IMR-90 (cell line): Measurements from ENCODE around the gene ELF5. TPM values are rescaled to one million over a fixed set of nuclear protein-coding genes. Genes with fewer than 3 reads are reported as not detected.

Source experiments
- ATAC-seq: fragments of 200-7000 bp; cut with Tn5 transposase; 2 replicates; pipeline ENCODE4 v1.9.1; 2020; ENCODE audit warnings: low read depth, mild to moderate bottlenecking, moderate library complexity
- BruUV-seq: library from RNA; stranded (reverse); fragments of 400-500 nt; replicated peaks from 2 replicates; lab custom pipeline; 2021; lab: Mats Ljungman, UMichigan
- CTCF ChIA-PET: fragments of 300-600 bp; formaldehyde crosslinking; extraction: SDS; loops from one replicate; lab custom pipeline; 2021; ENCODE audit warnings: antibody characterized with exemption; lab: Yijun Ruan, JAX
- POLR2A ChIA-PET: fragments of 300-600 bp; sonication (Branson Sonifier 250); formaldehyde crosslinking; loops from one replicate; lab custom pipeline; 2022; ENCODE audit warnings: antibody characterized with exemption; ENCODE audit not compliant: unreplicated experiment; lab: Charles Lee
- DNase-seq: peaks from one replicate; pipeline ENCODE4 v3.0.0; 2013
- H2AFZ ChIP-seq: replicated peaks from 2 replicates; pipeline ENCODE3; 2013; ENCODE audit warnings: low read length, mild to moderate bottlenecking; ENCODE audit not compliant: poor library complexity
- H2AK5ac ChIP-seq: 2 replicates; pipeline ENCODE4 v1.6.1; 2013; ENCODE audit warnings: low read depth, low read length, inconsistent platforms
- H2AK9ac ChIP-seq: replicated peaks from 2 replicates; pipeline ENCODE3; 2013; ENCODE audit warnings: mild to moderate bottlenecking, low read depth, low read length, moderate library complexity; ENCODE audit not compliant: poor library complexity
- H2BK120ac ChIP-seq: 2 replicates; pipeline ENCODE4 v1.6.1; 2013; ENCODE audit warnings: low read depth, low read length, inconsistent platforms
- H2BK15ac ChIP-seq: 3 replicates; pipeline ENCODE4 v1.6.1; 2013; ENCODE audit warnings: low read depth, low read length, inconsistent platforms
- H2BK20ac ChIP-seq: 2 replicates; pipeline ENCODE4 v1.6.1; 2013; ENCODE audit warnings: low read depth, mild to moderate bottlenecking, inconsistent platforms, low read length, moderate library complexity
- H2BK5ac ChIP-seq: 2 replicates; pipeline ENCODE4 v1.6.1; 2013; ENCODE audit warnings: mild to moderate bottlenecking, low read depth, low read length, inconsistent platforms; ENCODE audit not compliant: poor library complexity, severe bottlenecking
- H3K14ac ChIP-seq: replicated peaks from 2 replicates; pipeline ENCODE4 v1.6.1; 2013; ENCODE audit warnings: low read depth, low read length, inconsistent platforms
- H3K18ac ChIP-seq: 2 replicates; pipeline ENCODE4 v1.6.1; 2013; ENCODE audit warnings: low read depth, low read length, control low read depth
- H3K23ac ChIP-seq: 2 replicates; pipeline ENCODE4 v1.6.1; 2013; ENCODE audit warnings: low read depth, low read length, inconsistent platforms
- H3K27ac ChIP-seq: 2 replicates; pipeline ENCODE4 v1.5.1; 2013; ENCODE audit warnings: mild to moderate bottlenecking, control low read depth, low read length; ENCODE audit not compliant: insufficient read depth
- H3K27me3 ChIP-seq: 2 replicates; pipeline ENCODE4 v1.6.1; 2013; ENCODE audit warnings: low read length; ENCODE audit not compliant: control insufficient read depth, insufficient read depth
- H3K36me3 ChIP-seq: 2 replicates; pipeline ENCODE4 v1.6.1; 2013; ENCODE audit warnings: low read length, mixed read lengths; ENCODE audit not compliant: control insufficient read depth, insufficient read depth
- H3K4ac ChIP-seq: 2 replicates; pipeline ENCODE4 v1.6.1; 2013; ENCODE audit warnings: low read depth, low read length, inconsistent platforms
- H3K4me1 ChIP-seq: 2 replicates; pipeline ENCODE4 v1.6.1; 2013; ENCODE audit warnings: low read length, mixed read lengths; ENCODE audit not compliant: control insufficient read depth, insufficient read depth
- H3K4me2 ChIP-seq: 2 replicates; pipeline ENCODE4 v1.6.1; 2013; ENCODE audit warnings: low read depth, mild to moderate bottlenecking, control low read depth, low read length, moderate library complexity
- H3K4me3 ChIP-seq: 2 replicates; pipeline ENCODE4 v1.5.1; 2013; ENCODE audit warnings: low read depth, mild to moderate bottlenecking, control low read depth, low read length, moderate library complexity; ENCODE audit not compliant: insufficient read depth
- H3K56ac ChIP-seq: 2 replicates; pipeline ENCODE4 v1.6.1; 2013; ENCODE audit warnings: low read length, inconsistent platforms; ENCODE audit not compliant: insufficient read depth; ENCODE audit errors: extremely low read depth
- H3K79me1 ChIP-seq, 2 experiments: 2 replicates each; pipeline ENCODE4 v1.6.1; 2013; ENCODE audit warnings: low read length in 2 of 2, inconsistent platforms in 1 of 2, low read depth in 1 of 2
- H3K9ac ChIP-seq: 2 replicates; pipeline ENCODE4 v1.6.1; 2013; ENCODE audit warnings: low read depth, low read length, control low read depth
- H3K9me1 ChIP-seq: 2 replicates; pipeline ENCODE4 v1.6.1; 2013; ENCODE audit warnings: low read length, inconsistent platforms; ENCODE audit not compliant: insufficient read depth
- H3K9me3 ChIP-seq: 2 replicates; pipeline ENCODE4 v1.6.1; 2013; ENCODE audit warnings: low read length; ENCODE audit not compliant: control insufficient read depth, insufficient read depth
- H4K20me1 ChIP-seq: 2 replicates; pipeline ENCODE4 v1.6.1; 2013; ENCODE audit warnings: low read length, inconsistent platforms; ENCODE audit not compliant: insufficient read depth
- H4K5ac ChIP-seq: 2 replicates; pipeline ENCODE4 v1.6.1; 2013; ENCODE audit warnings: mild to moderate bottlenecking, low read depth, low read length, control low read depth
- H4K8ac ChIP-seq, 2 experiments: 2 replicates each; pipeline ENCODE4 v1.6.1; 2013; ENCODE audit warnings: low read depth in 2 of 2, low read length in 2 of 2, control low read depth in 1 of 2, inconsistent platforms in 1 of 2
- H4K91ac ChIP-seq: 2 replicates; pipeline ENCODE4 v1.6.1; 2013; ENCODE audit warnings: low read depth, low read length, inconsistent platforms; ENCODE audit not compliant: insufficient read depth
- ELK1 ChIP-seq: fragments of 150-350 bp; IDR thresholded peaks from 2 replicates; pipeline ENCODE4 v1.6.1; 2016; ENCODE audit warnings: low read depth, mild to moderate bottlenecking, low read length, moderate library complexity, borderline replicate concordance
- MAFK ChIP-seq: IDR thresholded peaks from 2 replicates; pipeline ENCODE4 v1.6.1; 2012; ENCODE audit warnings: low read depth, low read length, improper control_type of control experiment
- MXI1 ChIP-seq: IDR thresholded peaks from 2 replicates; pipeline ENCODE4 v1.6.1; 2012; ENCODE audit warnings: low read depth, mild to moderate bottlenecking, low read length, moderate library complexity, borderline replicate concordance
- RAD21 ChIP-seq: IDR thresholded peaks from 2 replicates; pipeline ENCODE4 v1.6.1; 2012; ENCODE audit warnings: low read length, improper control_type of control experiment
- RCOR1 ChIP-seq: IDR thresholded peaks from 2 replicates; pipeline ENCODE4 v1.6.1; 2012; ENCODE audit warnings: mild to moderate bottlenecking, low read length, improper control_type of control experiment; ENCODE audit not compliant: insufficient replicate concordance
- RFX5 ChIP-seq: IDR thresholded peaks from 2 replicates; pipeline ENCODE4 v1.8.0; 2012; ENCODE audit warnings: low read depth, mild to moderate bottlenecking, low read length, moderate library complexity
- USF2 ChIP-seq: fragments of 150-350 bp; IDR thresholded peaks from 2 replicates; pipeline ENCODE4 v1.6.1; 2017; ENCODE audit warnings: mild to moderate bottlenecking, antibody characterized with exemption, low read length, low read depth
- WGBS, 2 experiments: methylation state at CpG; one replicate each; pipeline versions ENCODE4 v1.1.5 to v1.1.7; 2013; ENCODE audit warnings: missing lambda C conversion rate in 2 of 2; ENCODE audit not compliant: insufficient read length in 1 of 2; ENCODE audit errors: extremely low coverage in 2 of 2; 5-methylcytosine and 5-hydroxymethylcytosine counted together
- dilution Hi-C: fragments of 300-500 bp; cut with HindIII; formaldehyde crosslinking; loops from one replicate; pipeline ENCODE4 v1.14.3; 2018; ENCODE audit warnings: low sequenced_read_pairs; ENCODE audit not compliant: unreplicated experiment
- in situ Hi-C: fragments of 300-500 bp; cut with MboI; formaldehyde crosslinking; loops from 3 replicates; pipeline ENCODE4 v1.14.3; 2019; ENCODE audit warnings: low sequenced_read_pairs, inconsistent platforms, mixed read lengths
- intact Hi-C: fragments of 100-400 bp; cut with micrococcal nuclease; formaldehyde crosslinking; loops from 2 replicates; pipeline ENCODE4 v1.10.0; 2022
- polyA plus RNA-seq, 3 experiments: library from polyadenylated mRNA; depleted of rRNA; stranded (reverse); fragments of >200 nt; gene quantifications; 2 replicates each; pipeline ENCODE4 v1.2.3, GENCODE V29; 2012; ENCODE audit warnings: low replicate concordance in 1 of 3
- total RNA-seq: library from RNA; depleted of rRNA; stranded (reverse); fragments of >200 nt; gene quantifications from 2 replicates; pipeline ENCODE4 v1.2.3, GENCODE V29; 2012

ELF5 gene
- total and polyA plus RNA-seq, 2 of the 4 experiments (the other 2 are of a cell fraction): not detected

- Histone ChIP-seq H3K9me1 (no peaks in the 10 kb centered on the region), H3K9me3 (no peaks in the 10 kb centered on the region), H3K79me1 (no peaks in the 10 kb centered on the region), H4K20me1 (no peaks in the 10 kb centered on the region), H3K4me2 (no peak overlapping the region), H3K9ac (no peak overlapping the region), H4K91ac (no peak overlapping the region), H2BK120ac (no peak overlapping the region), H3K23ac (no peak overlapping the region), H4K8ac (no peak overlapping the region), H3K4me1 (peaks cover under 1% of the 10 kb centered on the region; the same call in 1 of the 2 replicates), H3K4ac (no peak overlapping the region), H3K27me3 (peaks cover 37% of the 10 kb centered on the region), H3K18ac (no peak overlapping the region), H2AK5ac (no peak overlapping the region), H3K27ac (no peak overlapping the region), H3K14ac (no peak overlapping the region), H2AK9ac (no peak overlapping the region), H2BK5ac (no peak overlapping the region), H2AFZ (no peak overlapping the region), H3K36me3 (no peaks in the 10 kb centered on the region), H3K56ac (no peak overlapping the region), H2BK20ac (no peak overlapping the region), H3K4me3 (no peak overlapping the region), H4K5ac (no peak overlapping the region), H2BK15ac (no peak overlapping the region)
- ATAC-seq (no peak), DNase-seq (no peak)
- no TSS peak for BruUV-seq
- no peak for TF ChIP-seq MXI1
- TF ChIP-seq RAD21: no peak
- TF ChIP-seq RFX5: no peak
- no peak for TF ChIP-seq USF2
- no peak for TF ChIP-seq MAFK
- no peak for TF ChIP-seq RCOR1
- no peak for TF ChIP-seq ELK1
- POLR2A ChIA-PET: no interaction called here
- WGBS, 2 experiments: 28% methylated on average over 3 of the region's 26 CpGs; no CpG with 5 or more reads in 1 of the 2 experiments
- in situ Hi-C loops (loop anchor here (10.0 kb wide), 1 partner anchor 321 kb away; no protein-coding TSS in a partner anchor), intact Hi-C loops (loop anchor here (10.0 kb wide), 1 partner anchor 501 kb away; no protein-coding TSS in a partner anchor), dilution Hi-C loops (no loop called here)
- CTCF ChIA-PET: no interaction called here
These were observed 17.7 kb downstream of the ELF5 start for GRCh38 chr11:34495724-34496377.
